ENCODE measurements around the gene NOX3. TPM values are rescaled to one million over a fixed set of nuclear protein-coding genes. Genes with fewer than 3 reads are reported as not detected.

The NOX3 gene
- total and polyA plus RNA-seq, 2 donors from 2014 or later: not detected

DNA sequence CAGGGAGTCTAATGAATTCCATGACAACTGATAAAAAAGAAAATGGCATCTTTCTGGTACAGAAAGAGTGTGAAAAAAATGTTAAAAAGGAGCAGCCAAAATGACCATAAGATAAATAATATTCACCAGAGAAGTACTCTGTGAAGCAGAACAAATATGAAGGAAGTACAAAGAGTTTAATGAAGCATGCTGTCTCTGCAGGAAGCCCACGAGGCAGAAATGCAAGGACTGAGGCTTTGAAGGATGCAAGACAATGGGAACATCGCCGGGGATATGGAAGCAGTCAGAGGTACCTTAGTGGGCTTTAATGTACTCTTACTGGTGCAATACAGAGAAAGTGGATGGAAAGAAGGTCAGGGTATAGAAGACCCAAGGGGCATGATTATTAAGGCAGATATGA lies 50.7 kb downstream of the NOX3 start:
- Histone ChIP-seq H3K27ac (ENCODE audit: low read depth in 2 of 2, low read length in 2 of 2) (no peak overlapping the region), H3K9me3 (ENCODE audit: control insufficient read depth in 2 of 3, insufficient read depth in 1 of 3, low read length in 3 of 3) (no peaks in the 10 kb centered on the region), H3K27me3 (ENCODE audit: control insufficient read depth, insufficient read depth, low read length) (no peaks in the 10 kb centered on the region), H3K4me1 (ENCODE audit: control insufficient read depth in 2 of 3, insufficient read depth in 2 of 3, low read depth in 1 of 3, low read length in 3 of 3) (no peaks in the 10 kb centered on the region), H3K9ac (ENCODE audit: low read length in 3 of 3) (no peak overlapping the region), H3K36me3 (ENCODE audit: control insufficient read depth in 2 of 3, insufficient read depth in 3 of 3, low read length in 3 of 3) (no peaks in the 10 kb centered on the region), H3K4me3 (ENCODE audit: low read length in 3 of 3) (no peak overlapping the region)
- no peak for TF ChIP-seq CTCF (IDR thresholded peaks at IDR 0.05; ENCODE audit: borderline replicate concordance, extremely low read depth, insufficient read depth)
- DNase-seq (no peak), FAIRE-seq (no peak)
- intact Hi-C loops (cut with DNase I): no loop called here

- intact Hi-C loops (cut with DNase I): no loop called here
- no peaks in the 10 kb centered on the region for H3K27me3 ChIP-seq (ENCODE audit: control insufficient read depth, insufficient read depth, low read length)
- no peaks in the 10 kb centered on the region for H3K4me1 ChIP-seq (ENCODE audit: control insufficient read depth in 2 of 3, insufficient read depth in 2 of 3, low read depth in 1 of 3, low read length in 3 of 3)
- no peaks in the 10 kb centered on the region for H3K9me3 ChIP-seq (ENCODE audit: control insufficient read depth in 2 of 3, insufficient read depth in 1 of 3, low read length in 3 of 3)
- no peak overlapping the region for H3K9ac ChIP-seq (ENCODE audit: low read length in 3 of 3)
- TF ChIP-seq CTCF (IDR thresholded peaks at IDR 0.05; ENCODE audit: borderline replicate concordance, extremely low read depth, insufficient read depth): no peak
- no peak for FAIRE-seq
- H3K27ac ChIP-seq (ENCODE audit: low read depth in 2 of 2, low read length in 2 of 2): no peak overlapping the region
- no peaks in the 10 kb centered on the region for H3K36me3 ChIP-seq (ENCODE audit: control insufficient read depth in 2 of 3, insufficient read depth in 3 of 3, low read length in 3 of 3)
- DNase-seq: no peak
- no peak overlapping the region for H3K4me3 ChIP-seq (ENCODE audit: low read length in 3 of 3)
Observed at GRCh38 chr6:155402656-155403304, 52.9 kb downstream of the NOX3 start.

DNA sequence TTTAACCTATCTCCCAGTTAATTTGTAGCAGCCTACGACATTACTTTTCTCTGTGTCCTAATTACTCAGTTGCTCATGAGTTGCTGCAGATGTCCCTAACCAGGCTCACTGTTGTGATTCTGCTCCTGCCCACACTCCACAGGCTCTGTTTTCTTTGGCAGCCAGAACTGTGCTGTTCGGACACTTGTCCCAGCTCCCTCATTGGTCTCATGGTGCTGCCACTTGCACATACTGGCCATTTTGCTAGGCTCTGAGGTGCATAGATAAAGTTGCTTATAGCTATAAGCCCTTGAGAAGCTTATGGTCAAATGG lies 55.0 kb downstream of the NOX3 start:
- no peaks in the 10 kb centered on the region for H3K36me3 ChIP-seq (ENCODE audit: control insufficient read depth in 2 of 3, insufficient read depth in 3 of 3, low read length in 3 of 3)
- no peak overlapping the region for H3K27ac ChIP-seq (ENCODE audit: low read depth in 2 of 2, low read length in 2 of 2)
- H3K9me3 ChIP-seq (ENCODE audit: control insufficient read depth in 2 of 3, insufficient read depth in 1 of 3, low read length in 3 of 3): no peaks in the 10 kb centered on the region
- no peak for DNase-seq
- intact Hi-C loops (cut with DNase I): no loop called here
- no peak for FAIRE-seq
- H3K9ac ChIP-seq (ENCODE audit: low read length in 3 of 3): no peak overlapping the region
- no peak for TF ChIP-seq CTCF (IDR thresholded peaks at IDR 0.05; ENCODE audit: borderline replicate concordance, extremely low read depth, insufficient read depth)
- no peaks in the 10 kb centered on the region for H3K27me3 ChIP-seq (ENCODE audit: control insufficient read depth, insufficient read depth, low read length)
- H3K4me3 ChIP-seq (ENCODE audit: low read length in 3 of 3): no peak overlapping the region
- H3K4me1 ChIP-seq (ENCODE audit: control insufficient read depth in 2 of 3, insufficient read depth in 2 of 3, low read depth in 1 of 3, low read length in 3 of 3): no peaks in the 10 kb centered on the region
